OCI-LY7 (cell line): ENCODE data around the gene SWSAP1. TPM values are rescaled to one million over a fixed set of nuclear protein-coding genes. Genes with fewer than 3 reads are reported as not detected.
"Not testable (repeated sequence)": the region's sequence is repeated elsewhere in the genome, so short reads cannot be mapped to it uniquely, and the experiment has no call there.

Source experiments
- BruUV-seq: library from RNA; stranded (reverse); fragments of 400-500 nt; replicated peaks from 2 replicates; lab custom pipeline; 2021; lab: Mats Ljungman, UMichigan
- CTCF ChIA-PET: fragments of 300-600 bp; sonication (Branson Sonifier 250); formaldehyde crosslinking; loops from one replicate; lab custom pipeline; 2022; ENCODE audit warnings: antibody characterized with exemption; ENCODE audit not compliant: unreplicated experiment; lab: Charles Lee
- POLR2A ChIA-PET: fragments of 300-600 bp; sonication (Branson Sonifier 250); formaldehyde crosslinking; loops from one replicate; lab custom pipeline; 2022; ENCODE audit warnings: antibody characterized with exemption; lab: Charles Lee
- DNase-seq: peaks from one replicate; pipeline ENCODE4 v3.0.0-alpha.2; 2015; ENCODE audit warnings: low spot score
- H2AFZ ChIP-seq: fragments of 200-600 bp; sonication (generic), shearing (Covaris generic); 2 replicates; pipeline ENCODE4 v1.6.1; 2014; ENCODE audit warnings: mild to moderate bottlenecking, antibody characterized with exemption, low read length, moderate library complexity
- H3K27ac ChIP-seq: fragments of 200-600 bp; sonication (generic); 2 replicates; pipeline ENCODE4 v1.5.1; 2014; ENCODE audit warnings: mixed run types, low read depth, mild to moderate bottlenecking, moderate library complexity, low read length, inconsistent platforms; ENCODE audit not compliant: poor library complexity, severe bottlenecking
- H3K36me3 ChIP-seq: fragments of 200-600 bp; sonication (generic); 2 replicates; pipeline ENCODE4 v1.6.1; 2014; ENCODE audit warnings: mild to moderate bottlenecking, antibody characterized with exemption, low read length, moderate library complexity, mixed read lengths; ENCODE audit not compliant: insufficient read depth
- H3K4me1 ChIP-seq: fragments of 200-600 bp; sonication (generic); 2 replicates; pipeline ENCODE4 v1.5.1; 2014; ENCODE audit warnings: mild to moderate bottlenecking, low read length; ENCODE audit not compliant: insufficient read depth, poor library complexity, severe bottlenecking
- H3K4me2 ChIP-seq: fragments of 200-600 bp; sonication (generic); 2 replicates; pipeline ENCODE4 v1.6.1; 2014; ENCODE audit warnings: mild to moderate bottlenecking, low read length
- H3K4me3 ChIP-seq: fragments of 200-600 bp; sonication (generic); 2 replicates; pipeline ENCODE4 v1.5.1; 2014; ENCODE audit warnings: mild to moderate bottlenecking, low read depth, low read length; ENCODE audit not compliant: poor library complexity, severe bottlenecking
- H3K79me2 ChIP-seq: fragments of 200-600 bp; sonication (generic); 2 replicates; pipeline ENCODE4 v1.6.1; 2016; ENCODE audit warnings: low read depth, mild to moderate bottlenecking, low read length, moderate library complexity, mixed read lengths; ENCODE audit not compliant: insufficient read depth
- H3K9me2 ChIP-seq: fragments of 200-600 bp; sonication (generic); 2 replicates; pipeline ENCODE4 v1.6.1; 2016; ENCODE audit warnings: mild to moderate bottlenecking, low read length, mixed read lengths; ENCODE audit not compliant: insufficient read depth
- H3K9me3 ChIP-seq: fragments of 200-600 bp; sonication (generic); 2 replicates; pipeline ENCODE4 v1.6.1; 2014; ENCODE audit warnings: mild to moderate bottlenecking, mixed run types, low read length, mixed read lengths
- H4K20me1 ChIP-seq: fragments of 200-600 bp; sonication (generic); 2 replicates; pipeline ENCODE4 v1.6.1; 2014; ENCODE audit warnings: mild to moderate bottlenecking, antibody characterized with exemption, low read length, moderate library complexity, mixed read lengths; ENCODE audit not compliant: insufficient read depth
- CTCF ChIP-seq: fragments of 200-600 bp; sonication (generic); conservative IDR thresholded peaks from 2 replicates; pipeline ENCODE4 v1.5.1; 2014; ENCODE audit warnings: mild to moderate bottlenecking, antibody characterized with exemption, low read length, moderate library complexity, mixed read lengths
- EZH2phosphoT487 ChIP-seq: fragments of 200-600 bp; sonication (generic); IDR thresholded peaks from 2 replicates; pipeline ENCODE4 v1.6.1; 2018; ENCODE audit warnings: low read depth, borderline replicate concordance, mild to moderate bottlenecking, mixed run types, antibody characterized with exemption, low read length, moderate library complexity, mixed read lengths
- intact Hi-C: fragments of 100-400 bp; cut with micrococcal nuclease; formaldehyde crosslinking; loops from one replicate; pipeline ENCODE4 v1.10.0; 2022; ENCODE audit not compliant: unreplicated experiment
- total RNA-seq, 2 experiments: library from RNA; depleted of rRNA in 1 of 2; stranded (reverse); fragments of >200 nt in 1 of 2; shearing (Covaris generic) in 1 of 2; gene quantifications; 2 replicates each; pipeline ENCODE4 v1.2.3, GENCODE V29; 2014 to 2022

The SWSAP1 gene
- total RNA-seq, 2 experiments from 2014 or later: 5.6 to 6.8 TPM

- Histone ChIP-seq H3K4me2 (peak overlapping the region; percentile 93; the same call in 1 of the 2 replicates), H3K36me3 (no peaks in the 10 kb centered on the region), H3K4me1 (peaks cover 26% of the 10 kb centered on the region), H3K9me3 (no peaks in the 10 kb centered on the region), H3K27ac (no peak overlapping the region), H4K20me1 (no peaks in the 10 kb centered on the region), H3K9me2 (no peaks in the 10 kb centered on the region), H3K4me3 (no peak overlapping the region), H3K79me2 (no peaks in the 10 kb centered on the region), H2AFZ (no peak overlapping the region)
- no peak for DNase-seq
- intact Hi-C loops: loop anchor here (2.0 kb wide), 2 partner anchors 27 to 55 kb away; partner anchors contain the start of gene SWSAP1
- no peak for TF ChIP-seq EZH2phosphoT487
- TF ChIP-seq CTCF: no peak
- POLR2A ChIA-PET: interaction anchor here (1.3 kb wide), 1 partner anchor 27 kb away, joined by 7 read pairs; the partner anchor contains the start of gene SWSAP1
- CTCF ChIA-PET: no interaction called here
- no TSS peak for BruUV-seq
Observed at GRCh38 chr19:11347546-11348039, 26.9 kb upstream of the SWSAP1 start.

GRCh38 chr19:11349171-11349570, 25.3 kb upstream of the SWSAP1 start:
- ChIA-PET POLR2A (no interaction called here), CTCF (no interaction called here)
- Histone ChIP-seq H3K4me2 (no peak overlapping the region), H3K27ac (no peak overlapping the region), H3K9me3 (no peaks in the 10 kb centered on the region), H2AFZ (no peak overlapping the region), H4K20me1 (no peaks in the 10 kb centered on the region), H3K4me1 (peaks cover 25% of the 10 kb centered on the region), H3K9me2 (no peaks in the 10 kb centered on the region), H3K79me2 (no peaks in the 10 kb centered on the region), H3K4me3 (no peak overlapping the region), H3K36me3 (no peaks in the 10 kb centered on the region)
- BruUV-seq: no TSS peak
- intact Hi-C loops: no loop called here
- no peak for TF ChIP-seq CTCF
- DNase-seq: no peak

GRCh38 chr19:11354102-11354501, 20.4 kb upstream of the SWSAP1 start:
- POLR2A ChIA-PET, H3K4me2 ChIP-seq, H3K79me2 ChIP-seq, BruUV-seq, intact Hi-C loops, DNase-seq, H2AFZ ChIP-seq, CTCF ChIA-PET, H3K36me3 ChIP-seq, H4K20me1 ChIP-seq, H3K27ac ChIP-seq, H3K4me1 ChIP-seq, H3K4me3 ChIP-seq, H3K9me3 ChIP-seq, H3K9me2 ChIP-seq: not testable (repeated sequence)
